Keratinocyte (primary cell): Measurements from ENCODE around the gene GALT. TPM values are rescaled to one million over a fixed set of nuclear protein-coding genes. Genes with fewer than 3 reads are reported as not detected.

Experiments
- DNase-seq: peaks from one replicate; pipeline ENCODE4 v3.0.0-alpha.2; 2011; ENCODE audit warnings: low read depth, missing footprints, low spot score
- FAIRE-seq: peaks from 2 replicates; lab custom pipeline; 2011; peaks lifted over from hg19 to GRCh38; lab: Jason Lieb, UNC
- H2AFZ ChIP-seq: 2 replicates; pipeline ENCODE4 v1.6.0; 2012; ENCODE audit warnings: low read length, control low read depth, inconsistent platforms; ENCODE audit not compliant: control insufficient read depth
- H3K27ac ChIP-seq: 2 replicates; pipeline ENCODE4 v1.5.1; 2011; ENCODE audit warnings: low read length; ENCODE audit not compliant: control insufficient read depth, insufficient read depth
- H3K27me3 ChIP-seq: 3 replicates; pipeline ENCODE4 v1.6.0; 2011; ENCODE audit warnings: low read length; ENCODE audit not compliant: control insufficient read depth, insufficient read depth; ENCODE audit errors: extremely low read depth
- H3K36me3 ChIP-seq, 2 experiments: 2 replicates in 1 of 2; 3 replicates in 1 of 2; pipeline ENCODE4 v1.5.1; 2011; ENCODE audit warnings: low read length in 2 of 2, mild to moderate bottlenecking in 1 of 2; ENCODE audit not compliant: control insufficient read depth in 2 of 2, insufficient read depth in 2 of 2; ENCODE audit errors: extremely low read depth in 1 of 2
- H3K4me1 ChIP-seq: 3 replicates; pipeline ENCODE4 v1.5.1; 2011; ENCODE audit warnings: low read length; ENCODE audit not compliant: control insufficient read depth, insufficient read depth; ENCODE audit errors: extremely low read depth
- H3K4me2 ChIP-seq: 3 replicates; pipeline ENCODE4 v1.6.0; 2011; ENCODE audit warnings: low read depth, low read length; ENCODE audit not compliant: control insufficient read depth, insufficient read depth; ENCODE audit errors: extremely low read depth
- H3K4me3 ChIP-seq, 3 experiments: fragments of 200-600 bp in 1 of 3; sonication (generic) in 1 of 3; 2 replicates in 2 of 3; 3 replicates in 1 of 3; pipeline ENCODE4 v1.5.1; 2011 to 2016; ENCODE audit warnings: low read length in 3 of 3, mild to moderate bottlenecking in 3 of 3, control low read depth in 2 of 3, inconsistent platforms in 1 of 3, low read depth in 1 of 3, mixed read lengths in 1 of 3, mixed run types in 1 of 3, moderate library complexity in 1 of 3; ENCODE audit not compliant: control insufficient read depth in 2 of 3, insufficient read depth in 2 of 3; ENCODE audit errors: extremely low read depth in 1 of 3
- H3K79me2 ChIP-seq: 2 replicates; pipeline ENCODE4 v1.6.0; 2012; ENCODE audit warnings: low read length; ENCODE audit not compliant: control insufficient read depth, insufficient read depth
- H3K9ac ChIP-seq: 3 replicates; pipeline ENCODE4 v1.6.0; 2011; ENCODE audit warnings: low read length; ENCODE audit not compliant: control insufficient read depth, insufficient read depth; ENCODE audit errors: extremely low read depth
- H3K9me1 ChIP-seq: 3 replicates; pipeline ENCODE4 v1.6.0; 2011; ENCODE audit warnings: low read length; ENCODE audit not compliant: control insufficient read depth, insufficient read depth; ENCODE audit errors: extremely low read depth
- H3K9me3 ChIP-seq: 2 replicates; pipeline ENCODE4 v1.5.1; 2012; ENCODE audit warnings: low read depth, low read length; ENCODE audit not compliant: control insufficient read depth
- H4K20me1 ChIP-seq: 3 replicates; pipeline ENCODE4 v1.6.0; 2011; ENCODE audit warnings: low read length; ENCODE audit not compliant: control insufficient read depth, insufficient read depth; ENCODE audit errors: extremely low read depth
- EZH2 ChIP-seq: IDR thresholded peaks from one replicate; pipeline ENCODE4 v1.6.1; 2012; ENCODE audit warnings: inconsistent platforms, mild to moderate bottlenecking, low read length, moderate library complexity
- dilution Hi-C: fragments of 300-500 bp; cut with MboI; formaldehyde crosslinking; loops from one replicate; pipeline ENCODE4 v1.7.0; 2020; ENCODE audit warnings: low sequenced_read_pairs; ENCODE audit not compliant: extremely low pct_ligation_motif_present
- polyA plus RNA-seq, 5 experiments: library from polyadenylated mRNA; depleted of rRNA in 3 of 5; stranded (reverse) in 3 of 5; stranded (forward) in 1 of 5; unstranded in 1 of 5; fragments of >200 nt; gene quantifications; 1 replicate in 1 of 5; 2 replicates in 3 of 5; 3 replicates in 1 of 5; pipeline versions ENCODE4 v1.2.1 to v1.2.3, GENCODE V29; 2011 to 2012; ENCODE audit warnings: missing spikeins in 2 of 5, low read depth in 1 of 5, low replicate concordance in 1 of 5
- TF ChIP-seq, protein P1 (sequence below), 3 experiments: IDR thresholded peaks in 1 of 3; conservative IDR thresholded peaks in 1 of 3; optimal IDR thresholded peaks in 1 of 3; 2 replicates in 2 of 3; 3 replicates in 1 of 3; pipeline versions ENCODE3 to v1.5.1; 2011; ENCODE audit warnings: low read length in 3 of 3, mild to moderate bottlenecking in 3 of 3, moderate library complexity in 2 of 3, control low read depth in 1 of 3, inconsistent platforms in 1 of 3; ENCODE audit not compliant: insufficient read depth in 2 of 3; ENCODE audit errors: extremely low read depth in 1 of 3

The GALT gene
- polyA plus RNA-seq, 1 donor (not counting 4 experiments of a cell fraction or from before 2014, with no cell fraction given) = 30.8 TPM

- Histone ChIP-seq H3K36me3 (peaks cover 24 to 28% of the 10 kb centered on the region in 2 experiments), H3K9me1 (peaks cover 3% of the 10 kb centered on the region), H3K4me2 (no peak overlapping the region), H3K27me3 (no peaks in the 10 kb centered on the region), H3K9ac (no peak overlapping the region), H3K4me3 (no peak overlapping the region), H2AFZ (no peak overlapping the region), H3K4me1 (peaks cover 27% of the 10 kb centered on the region), H3K27ac (no peak overlapping the region), H4K20me1 (no peaks in the 10 kb centered on the region), H3K9me3 (no peaks in the 10 kb centered on the region), H3K79me2 (peaks cover 18% of the 10 kb centered on the region)
- no peak for DNase-seq
- dilution Hi-C loops = no loop called here
- TF ChIP-seq EZH2 = no peak
- TF ChIP-seq, protein P1, sequence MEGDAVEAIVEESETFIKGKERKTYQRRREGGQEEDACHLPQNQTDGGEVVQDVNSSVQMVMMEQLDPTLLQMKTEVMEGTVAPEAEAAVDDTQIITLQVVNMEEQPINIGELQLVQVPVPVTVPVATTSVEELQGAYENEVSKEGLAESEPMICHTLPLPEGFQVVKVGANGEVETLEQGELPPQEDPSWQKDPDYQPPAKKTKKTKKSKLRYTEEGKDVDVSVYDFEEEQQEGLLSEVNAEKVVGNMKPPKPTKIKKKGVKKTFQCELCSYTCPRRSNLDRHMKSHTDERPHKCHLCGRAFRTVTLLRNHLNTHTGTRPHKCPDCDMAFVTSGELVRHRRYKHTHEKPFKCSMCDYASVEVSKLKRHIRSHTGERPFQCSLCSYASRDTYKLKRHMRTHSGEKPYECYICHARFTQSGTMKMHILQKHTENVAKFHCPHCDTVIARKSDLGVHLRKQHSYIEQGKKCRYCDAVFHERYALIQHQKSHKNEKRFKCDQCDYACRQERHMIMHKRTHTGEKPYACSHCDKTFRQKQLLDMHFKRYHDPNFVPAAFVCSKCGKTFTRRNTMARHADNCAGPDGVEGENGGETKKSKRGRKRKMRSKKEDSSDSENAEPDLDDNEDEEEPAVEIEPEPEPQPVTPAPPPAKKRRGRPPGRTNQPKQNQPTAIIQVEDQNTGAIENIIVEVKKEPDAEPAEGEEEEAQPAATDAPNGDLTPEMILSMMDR (optimal IDR thresholded peaks at IDR 0.05 in 1 of 3, IDR thresholded peaks at IDR 0.05 in 1 of 3, conservative IDR thresholded peaks at IDR 0.05 in 1 of 3; ENCODE audit: extremely low read depth in 1 of 3, insufficient read depth in 2 of 3, low read length in 3 of 3) = no peak
- no peak for FAIRE-seq
These were observed 31.3 kb upstream of the GALT start for GRCh38 chr9:34615132-34615531.

DNA sequence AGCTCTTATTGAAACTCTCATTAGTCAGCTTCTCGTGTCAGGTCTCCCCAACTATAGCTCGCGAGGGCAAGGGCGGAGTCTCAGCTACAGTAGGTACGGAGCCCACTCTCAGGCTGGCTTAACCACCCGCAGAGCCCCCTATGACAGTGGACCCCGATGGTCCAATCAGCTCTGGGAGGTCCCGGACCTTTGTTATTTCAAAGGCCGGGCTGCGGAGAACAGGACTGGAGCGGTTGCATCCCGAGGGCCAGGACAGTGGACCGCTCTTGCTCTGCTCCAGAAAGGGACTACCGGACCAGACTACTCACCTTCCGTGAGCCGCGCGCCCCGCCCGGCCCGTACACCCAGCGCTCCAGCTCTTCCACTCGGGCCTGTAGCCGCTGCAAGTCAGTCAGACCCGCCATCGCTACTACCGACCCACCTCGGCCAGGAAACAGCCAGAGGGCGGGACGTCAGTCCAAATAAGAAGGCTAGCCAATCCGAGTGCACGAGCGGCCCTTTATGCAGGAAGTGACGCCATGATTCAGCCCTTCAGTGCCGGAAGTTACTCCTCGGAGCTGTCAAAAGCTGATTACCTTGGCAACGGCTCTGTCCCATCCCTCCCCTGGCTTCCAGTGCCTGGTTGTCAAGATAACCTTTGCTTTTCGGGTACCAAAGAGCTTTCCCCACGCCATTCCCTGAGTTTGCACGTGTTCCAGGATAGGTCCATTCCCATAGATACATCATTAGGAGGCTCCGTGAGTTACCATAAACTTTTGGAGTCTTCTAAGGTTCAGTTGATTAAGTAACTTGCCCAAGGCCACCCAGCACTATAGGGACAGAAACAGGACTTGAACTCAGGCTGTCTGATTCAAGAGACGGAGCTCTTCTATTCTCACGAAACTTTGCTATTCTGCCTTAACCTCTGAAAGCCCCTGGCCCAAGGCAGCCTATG, 26.1 kb upstream of the GALT start, which contains the start of gene DCTN3:
TSS of gene DCTN3 (minus strand) at position 435 of the 934 bp plus-strand sequence. CDS start at position 404, 31 bp downstream.
- Histone ChIP-seq H3K27me3 (peaks cover 3% of the 10 kb centered on the region), H3K9me3 (no peaks in the 10 kb centered on the region), H3K4me2 (peak within 1 kb of the TSS; percentile 93), H3K9ac (peak within 1 kb of the TSS; percentile 79), H3K9me1 (no peaks in the 10 kb centered on the region), H3K79me2 (peaks cover 6% of the 10 kb centered on the region), H3K36me3 (peaks cover 16 to 24% of the 10 kb centered on the region in 2 experiments), H3K27ac (peak within 1 kb of the TSS; percentile 60), H4K20me1 (no peaks in the 10 kb centered on the region), H3K4me1 (peaks cover 14% of the 10 kb centered on the region), H2AFZ (peak within 1 kb of the TSS; percentile 96), H3K4me3 (peak within 1 kb of the TSS; percentile 72 to 84 (median 77))
- no peak for TF ChIP-seq EZH2
- TF ChIP-seq, protein P1 (optimal IDR thresholded peaks at IDR 0.05 in 1 of 3, IDR thresholded peaks at IDR 0.05 in 1 of 3, conservative IDR thresholded peaks at IDR 0.05 in 1 of 3; ENCODE audit: extremely low read depth in 1 of 3, insufficient read depth in 2 of 3, low read length in 3 of 3) = no peak
- FAIRE-seq (peak; percentile 99), DNase-seq (no peak)
- dilution Hi-C loops = no loop called here
